CD4-positive, CD25-positive, alpha-beta regulatory T cell (primary cell): ENCODE results near the gene RAPGEF5. TPM values are rescaled to one million over a fixed set of nuclear protein-coding genes. Genes with fewer than 3 reads are reported as not detected.

Source experiments
- ATAC-seq, 2 donors: fragments of 150-1000 bp; cut with Tn5 transposase; one replicate each; pipeline ENCODE4 v1.10.0; 2021; ENCODE audit warnings: low read depth in 2 of 2, moderate number of reproducible peaks in 2 of 2, moderate library complexity in 1 of 2
- DNase-seq, 3 donors: peaks; one replicate each; pipeline versions ENCODE4 v3.0.0 to v3.0.0-alpha.2; 2012 to 2022; ENCODE audit warnings: mixed read lengths in 1 of 3
- H3K27ac ChIP-seq: one replicate; pipeline ENCODE4 v1.7.0; 2013; ENCODE audit warnings: mild to moderate bottlenecking, low read length; ENCODE audit not compliant: insufficient read depth, poor library complexity, severe bottlenecking
- H3K27me3 ChIP-seq: one replicate; pipeline ENCODE4 v1.7.0; 2013; ENCODE audit warnings: low read length; ENCODE audit not compliant: control insufficient read depth, insufficient read depth
- H3K36me3 ChIP-seq: one replicate; pipeline ENCODE4 v1.7.0; 2013; ENCODE audit warnings: mild to moderate bottlenecking, low read length, moderate library complexity; ENCODE audit not compliant: control insufficient read depth, insufficient read depth
- H3K4me1 ChIP-seq: 2 replicates; pipeline ENCODE4 v1.7.0; 2013; ENCODE audit warnings: mild to moderate bottlenecking, low read length; ENCODE audit not compliant: insufficient read depth, control insufficient read depth, poor library complexity, severe bottlenecking
- H3K4me3 ChIP-seq: one replicate; pipeline ENCODE4 v1.7.0; 2013; ENCODE audit warnings: low read depth, mild to moderate bottlenecking, low read length, moderate library complexity
- H3K9me3 ChIP-seq, 2 experiments: 1 replicate in 1 of 2; 2 replicates in 1 of 2; pipeline ENCODE4 v1.7.0; 2013; ENCODE audit warnings: low read length in 2 of 2, mild to moderate bottlenecking in 1 of 2, moderate library complexity in 1 of 2; ENCODE audit not compliant: control insufficient read depth in 2 of 2
- H3K27ac Mint-ChIP-seq, 3 donors: one replicate each; pipeline ENCODE4 v1.8.0; 2020 to 2022; ENCODE audit warnings: mild to moderate bottlenecking in 3 of 3, mixed read lengths in 3 of 3, moderate library complexity in 2 of 3
- H3K27me3 Mint-ChIP-seq: one replicate; pipeline ENCODE4 v1.8.0; 2022; ENCODE audit warnings: mild to moderate bottlenecking, mixed read lengths
- H3K36me3 Mint-ChIP-seq: one replicate; pipeline ENCODE4 v1.8.0; 2020; ENCODE audit warnings: mixed read lengths
- H3K4me1 Mint-ChIP-seq, 4 donors: one replicate each; pipeline ENCODE4 v1.8.0; 2020 to 2022; ENCODE audit warnings: mixed read lengths in 4 of 4, mild to moderate bottlenecking in 1 of 4
- H3K4me3 Mint-ChIP-seq, 4 donors: one replicate each; pipeline ENCODE4 v1.8.0; 2020 to 2022; ENCODE audit warnings: mild to moderate bottlenecking in 4 of 4, mixed read lengths in 4 of 4, moderate library complexity in 3 of 4
- H3K9me3 Mint-ChIP-seq, 7 donors: one replicate each; pipeline ENCODE4 v1.8.0; 2020 to 2022; ENCODE audit warnings: mixed read lengths in 7 of 7, mild to moderate bottlenecking in 3 of 7, moderate library complexity in 2 of 7
- polyA plus RNA-seq, 4 donors: library from polyadenylated mRNA; unstranded; fragments of 300-500 nt; fragmentation: Illumina TruSeq; gene quantifications; one replicate each; pipeline ENCODE4 v1.2.3, GENCODE V29; 2021
- total RNA-seq: library from RNA; stranded (reverse); gene quantifications from one replicate; pipeline ENCODE4 v1.2.3, GENCODE V29; 2022

Gene RAPGEF5
- total and polyA plus RNA-seq, 5 donors from 2014 or later = not detected

- H3K36me3 ChIP-seq = no peaks in the 10 kb centered on the region
- H3K27me3 ChIP-seq = no peaks in the 10 kb centered on the region
- Mint-ChIP-seq H3K4me3 (no peak overlapping the region), H3K9me3 (peaks cover 0 to 1% (median 0%) of the 10 kb centered on the region in 7 donors), H3K4me1 (no peaks in the 10 kb centered on the region), H3K36me3 (no peaks in the 10 kb centered on the region), H3K27me3 (no peaks in the 10 kb centered on the region), H3K27ac (no peak overlapping the region)
- DNase-seq (no peak), ATAC-seq (no peak)
- H3K27ac ChIP-seq = no peak overlapping the region
- no peaks in the 10 kb centered on the region for H3K4me1 ChIP-seq
- H3K4me3 ChIP-seq = no peak overlapping the region
- no peaks in the 10 kb centered on the region for H3K9me3 ChIP-seq
Observed at GRCh38 chr7:22235134-22235533, 121.8 kb downstream of the RAPGEF5 start.

GRCh38 chr7:22234227-22234626 lies 122.7 kb downstream of the RAPGEF5 start:
- no peak overlapping the region for H3K4me3 Mint-ChIP-seq
- peak overlapping the region in 1 of 3 donors; percentile 10 for H3K27ac Mint-ChIP-seq
- no peak overlapping the region for H3K4me3 ChIP-seq
- peaks cover 0 to 1% (median 0%) of the 10 kb centered on the region in 7 donors for H3K9me3 Mint-ChIP-seq
- no peaks in the 10 kb centered on the region for H3K4me1 ChIP-seq
- H3K27me3 Mint-ChIP-seq = no peaks in the 10 kb centered on the region
- H3K36me3 Mint-ChIP-seq = no peaks in the 10 kb centered on the region
- H3K9me3 ChIP-seq = no peaks in the 10 kb centered on the region
- DNase-seq (no peak), ATAC-seq (no peak)
- H3K36me3 ChIP-seq = no peaks in the 10 kb centered on the region
- no peaks in the 10 kb centered on the region for H3K4me1 Mint-ChIP-seq
- no peaks in the 10 kb centered on the region for H3K27me3 ChIP-seq
- no peak overlapping the region for H3K27ac ChIP-seq

GRCh38 chr7:22231806-22232205 lies 125.1 kb downstream of the RAPGEF5 start:
- no peak for ATAC-seq
- H3K27ac Mint-ChIP-seq = peak overlapping the region in 1 of 3 donors; percentile 22
- H3K27me3 ChIP-seq = no peaks in the 10 kb centered on the region
- DNase-seq = no peak
- no peaks in the 10 kb centered on the region for H3K9me3 ChIP-seq
- no peaks in the 10 kb centered on the region for H3K4me1 ChIP-seq
- H3K36me3 Mint-ChIP-seq = no peaks in the 10 kb centered on the region
- no peak overlapping the region for H3K27ac ChIP-seq
- H3K4me3 ChIP-seq = no peak overlapping the region
- no peaks in the 10 kb centered on the region for H3K27me3 Mint-ChIP-seq
- no peaks in the 10 kb centered on the region for H3K4me1 Mint-ChIP-seq
- no peak overlapping the region for H3K4me3 Mint-ChIP-seq
- H3K9me3 Mint-ChIP-seq = no peaks in the 10 kb centered on the region
- H3K36me3 ChIP-seq = no peaks in the 10 kb centered on the region

DNA sequence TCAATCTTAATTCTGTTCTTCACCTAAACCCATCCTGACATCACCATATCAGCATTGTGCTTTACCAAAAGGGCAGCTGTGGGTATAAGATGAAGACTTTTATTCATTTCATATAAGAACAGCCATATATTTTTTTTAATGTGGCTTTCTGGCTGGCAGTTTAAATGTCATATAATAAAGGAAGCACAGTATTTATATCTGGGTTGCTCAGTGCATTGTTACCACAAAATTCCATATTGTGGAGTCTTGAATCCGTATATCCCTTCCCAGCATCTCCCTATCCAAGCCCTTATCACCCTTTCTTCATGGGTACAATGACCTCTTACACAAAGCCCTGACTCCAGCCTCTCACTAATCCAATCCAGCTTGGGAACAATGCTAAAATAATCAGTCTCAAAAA lies 125.8 kb downstream of the RAPGEF5 start:
- Mint-ChIP-seq H3K36me3 (no peaks in the 10 kb centered on the region), H3K27me3 (no peaks in the 10 kb centered on the region), H3K9me3 (no peaks in the 10 kb centered on the region), H3K27ac (no peak overlapping the region), H3K4me1 (no peaks in the 10 kb centered on the region), H3K4me3 (no peak overlapping the region)
- Histone ChIP-seq H3K4me3 (no peak overlapping the region), H3K9me3 (no peaks in the 10 kb centered on the region), H3K36me3 (no peaks in the 10 kb centered on the region), H3K27ac (no peak overlapping the region), H3K27me3 (no peaks in the 10 kb centered on the region), H3K4me1 (no peaks in the 10 kb centered on the region)
- ATAC-seq = no peak
- DNase-seq = no peak

- H3K27ac Mint-ChIP-seq = no peak overlapping the region
- H3K4me3 Mint-ChIP-seq = no peak overlapping the region
- no peaks in the 10 kb centered on the region for H3K4me1 Mint-ChIP-seq
- Histone ChIP-seq H3K36me3 (no peaks in the 10 kb centered on the region), H3K27me3 (no peaks in the 10 kb centered on the region), H3K4me1 (no peaks in the 10 kb centered on the region), H3K27ac (no peak overlapping the region), H3K9me3 (no peaks in the 10 kb centered on the region), H3K4me3 (no peak overlapping the region)
- DNase-seq (no peak), ATAC-seq (no peak)
- no peaks in the 10 kb centered on the region for H3K27me3 Mint-ChIP-seq
- no peaks in the 10 kb centered on the region for H3K9me3 Mint-ChIP-seq
- no peaks in the 10 kb centered on the region for H3K36me3 Mint-ChIP-seq
Observed at GRCh38 chr7:22230238-22230637, 126.7 kb downstream of the RAPGEF5 start.

DNA sequence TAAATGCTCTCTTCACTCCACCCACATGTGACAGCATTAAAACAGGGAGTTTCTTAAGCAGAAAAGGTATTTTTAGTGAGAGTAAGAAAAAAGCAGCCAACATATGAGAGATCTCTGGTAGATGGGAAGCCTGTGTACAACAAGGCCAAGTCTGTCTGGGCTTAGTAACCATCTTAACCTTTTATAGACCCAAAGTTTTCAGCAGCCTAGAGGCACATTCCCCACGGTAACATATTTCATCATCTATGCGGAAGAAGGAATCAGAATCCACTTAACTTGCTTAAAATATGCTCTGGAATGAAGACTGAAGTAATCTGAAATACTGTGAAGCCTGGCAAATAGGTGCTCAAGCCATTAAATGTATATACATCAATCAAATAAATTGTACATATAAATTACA lies 127.8 kb downstream of the RAPGEF5 start:
- Histone ChIP-seq H3K4me1 (no peaks in the 10 kb centered on the region), H3K9me3 (no peaks in the 10 kb centered on the region), H3K27me3 (no peaks in the 10 kb centered on the region), H3K36me3 (no peaks in the 10 kb centered on the region), H3K4me3 (no peak overlapping the region), H3K27ac (no peak overlapping the region)
- DNase-seq = no peak
- no peak overlapping the region for H3K27ac Mint-ChIP-seq
- H3K4me1 Mint-ChIP-seq = no peaks in the 10 kb centered on the region
- no peaks in the 10 kb centered on the region for H3K9me3 Mint-ChIP-seq
- no peaks in the 10 kb centered on the region for H3K36me3 Mint-ChIP-seq
- H3K27me3 Mint-ChIP-seq = peaks cover 5% of the 10 kb centered on the region
- no peak overlapping the region for H3K4me3 Mint-ChIP-seq
- no peak for ATAC-seq

- Mint-ChIP-seq H3K9me3 (no peaks in the 10 kb centered on the region), H3K27ac (no peak overlapping the region), H3K4me3 (no peak overlapping the region), H3K4me1 (no peaks in the 10 kb centered on the region), H3K36me3 (no peaks in the 10 kb centered on the region), H3K27me3 (peaks cover 5% of the 10 kb centered on the region)
- no peaks in the 10 kb centered on the region for H3K4me1 ChIP-seq
- no peak for DNase-seq
- H3K27me3 ChIP-seq = no peaks in the 10 kb centered on the region
- no peaks in the 10 kb centered on the region for H3K36me3 ChIP-seq
- no peak overlapping the region for H3K27ac ChIP-seq
- H3K9me3 ChIP-seq = no peaks in the 10 kb centered on the region
- no peak overlapping the region for H3K4me3 ChIP-seq
- no peak for ATAC-seq
Observed at GRCh38 chr7:22223807-22224206, 133.1 kb downstream of the RAPGEF5 start.

- Histone ChIP-seq H3K9me3 (no peaks in the 10 kb centered on the region), H3K27ac (no peak overlapping the region), H3K27me3 (no peaks in the 10 kb centered on the region), H3K4me1 (no peaks in the 10 kb centered on the region), H3K36me3 (no peaks in the 10 kb centered on the region), H3K4me3 (no peak overlapping the region)
- no peaks in the 10 kb centered on the region for H3K4me1 Mint-ChIP-seq
- H3K27me3 Mint-ChIP-seq = peaks cover 5% of the 10 kb centered on the region
- no peak overlapping the region for H3K4me3 Mint-ChIP-seq
- ATAC-seq (no peak), DNase-seq (no peak)
- no peaks in the 10 kb centered on the region for H3K36me3 Mint-ChIP-seq
- peaks cover 0 to 1% (median 0%) of the 10 kb centered on the region in 7 donors for H3K9me3 Mint-ChIP-seq
- H3K27ac Mint-ChIP-seq = no peak overlapping the region
Observed at GRCh38 chr7:22220941-22221340, 136.0 kb downstream of the RAPGEF5 start.
